Stimulated activated CD8-positive, alpha-beta memory T cell treated with anti-CD3 and anti-CD28 coated beads, Interleukin-15, amount 100 ng/mL, for 1 hour (primary cell): ENCODE data around the gene DIRAS3.
"Not testable (repeated sequence)": the region's sequence is repeated elsewhere in the genome, so short reads cannot be mapped to it uniquely, and the experiment has no call there.

Source experiments
- DNase-seq: peaks from one replicate; pipeline ENCODE4 v3.0.0-alpha.2; 2020; ENCODE audit warnings: low read depth

Gene DIRAS3

DNA sequence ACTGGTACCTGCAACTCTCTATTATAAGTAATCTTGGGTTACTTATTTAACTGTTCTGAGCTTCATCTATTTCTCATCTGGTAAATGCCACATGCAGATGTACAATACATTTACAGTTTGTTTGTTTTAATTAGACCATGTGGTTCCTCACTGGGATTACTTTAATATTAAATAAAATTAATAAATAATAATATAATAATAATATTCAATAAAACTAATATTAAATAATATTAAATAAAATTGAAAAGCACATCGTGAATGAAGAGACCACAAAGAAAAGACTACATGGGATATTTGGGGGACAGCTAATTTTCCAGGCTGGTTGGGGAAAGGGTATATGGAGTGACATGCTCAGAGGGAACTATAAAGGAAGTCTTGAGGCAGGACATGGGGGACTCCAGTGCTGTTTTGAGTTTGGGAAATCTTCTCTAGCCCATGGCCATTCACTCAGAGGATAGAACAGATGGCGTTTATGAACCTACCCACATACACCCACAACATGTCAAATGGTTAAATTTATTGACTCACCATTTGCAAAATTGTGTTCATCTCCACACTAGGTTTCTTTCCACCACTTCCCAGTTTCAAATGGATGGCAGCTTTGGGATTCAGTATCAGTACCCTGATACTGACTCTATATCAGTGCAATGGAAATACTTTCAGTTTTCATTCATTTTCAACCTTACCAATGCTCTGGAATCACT, 25.6 kb downstream of the DIRAS3 start:
- no peak for DNase-seq

GRCh38 chr1:68016381-68016780, 34.0 kb downstream of the DIRAS3 start:
- no peak for DNase-seq

DNA sequence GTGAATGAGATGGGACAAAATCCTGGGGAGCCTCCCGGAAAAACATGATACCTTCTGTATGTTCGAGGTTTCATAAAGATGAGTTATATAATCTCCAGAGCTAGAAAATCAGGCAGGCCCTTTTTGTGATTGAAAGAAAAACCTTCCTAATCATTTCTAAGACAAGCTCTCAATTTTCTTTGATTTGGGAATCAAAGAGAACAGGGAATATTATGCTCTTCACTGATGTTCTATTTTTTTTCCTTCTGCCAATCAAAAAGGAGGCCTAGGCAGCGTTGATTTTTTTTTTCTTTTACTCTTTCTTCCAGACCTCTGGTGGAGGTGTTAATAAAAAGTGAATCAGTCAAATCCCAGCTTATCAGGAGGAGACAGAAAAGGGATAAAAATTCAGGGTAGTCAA, 34.5 kb downstream of the DIRAS3 start:
- no peak for DNase-seq

DNA sequence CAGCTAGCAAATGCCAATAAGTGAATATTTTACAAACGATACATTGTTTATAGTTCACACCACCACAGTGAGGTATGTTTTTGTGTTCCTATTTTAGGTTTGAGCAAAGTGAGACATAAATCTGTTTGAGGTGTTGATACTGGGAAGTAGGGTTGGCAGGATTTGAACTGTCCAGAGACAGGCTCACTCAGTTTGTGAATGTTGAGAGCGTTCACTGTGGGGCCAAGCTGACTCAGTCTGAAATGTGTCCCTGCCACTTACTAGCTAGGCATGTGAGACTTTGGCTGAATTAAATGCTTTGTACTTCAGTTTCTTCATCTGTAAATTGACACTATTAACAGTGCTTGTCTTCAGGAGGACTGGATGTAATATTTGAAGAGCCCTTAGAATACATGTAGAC, 35.1 kb downstream of the DIRAS3 start:
- no peak for DNase-seq

DNA sequence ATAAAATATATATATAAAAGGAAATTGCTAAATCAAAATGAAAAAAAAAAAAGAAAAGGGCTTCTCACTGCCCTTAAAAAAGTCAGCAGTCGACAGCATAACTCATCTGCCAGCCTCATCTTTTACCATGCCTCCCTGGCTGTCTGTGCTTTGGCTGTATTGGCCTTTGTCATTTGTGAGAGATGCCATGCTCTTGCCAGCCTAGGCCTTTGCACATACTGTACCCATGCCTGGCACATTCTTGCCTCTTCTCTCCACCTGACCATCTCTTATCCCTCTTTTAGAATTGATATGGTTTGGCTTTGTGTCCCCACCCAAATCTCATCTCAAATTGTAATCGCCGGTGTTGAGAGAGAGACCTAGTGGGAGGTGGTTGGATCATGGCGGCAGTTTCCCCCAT, 37.1 kb downstream of the DIRAS3 start:
- no peak for DNase-seq

DNA sequence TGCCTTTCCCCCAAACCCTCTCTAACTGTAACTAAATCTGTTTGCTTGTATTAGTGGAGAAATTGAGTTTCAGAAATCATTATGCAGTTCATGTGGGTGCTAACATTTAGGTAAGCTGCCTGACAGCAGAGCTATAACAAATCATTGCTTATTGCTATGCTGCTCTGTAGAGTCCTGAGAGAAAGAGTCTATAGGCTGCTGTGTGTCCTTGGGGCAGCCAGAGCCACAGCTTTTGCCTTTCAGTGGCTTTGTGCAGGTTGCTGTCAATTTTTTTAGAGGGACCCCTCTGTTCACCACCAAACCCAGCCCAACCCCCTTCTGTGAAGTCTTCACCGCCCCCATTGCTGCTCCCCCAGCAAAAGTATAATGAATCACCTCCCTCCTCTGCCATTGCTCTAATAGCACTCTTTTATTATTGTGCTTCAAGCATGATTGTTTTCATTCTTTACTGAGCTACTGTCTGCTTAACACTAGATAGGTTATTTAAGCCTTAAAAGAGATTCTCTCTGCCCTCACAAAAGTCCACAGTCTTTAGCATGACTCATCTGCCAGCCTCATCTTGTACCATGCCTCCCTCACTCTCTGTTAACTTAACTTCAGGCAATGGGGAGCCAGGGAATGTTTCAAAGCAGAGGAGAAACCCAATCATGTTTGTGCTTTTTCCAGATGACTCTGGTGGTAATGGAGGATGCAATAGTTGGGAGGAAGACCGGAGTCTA, 38.6 kb downstream of the DIRAS3 start:
- no peak for DNase-seq

- no peak for DNase-seq
Observed at GRCh38 chr1:68010543-68010942, 39.9 kb downstream of the DIRAS3 start.

GRCh38 chr1:68010090-68010489, 40.3 kb downstream of the DIRAS3 start:
- no peak for DNase-seq

GRCh38 chr1:68003626-68004025, 46.8 kb downstream of the DIRAS3 start:
- not testable (repeated sequence) for DNase-seq

DNA sequence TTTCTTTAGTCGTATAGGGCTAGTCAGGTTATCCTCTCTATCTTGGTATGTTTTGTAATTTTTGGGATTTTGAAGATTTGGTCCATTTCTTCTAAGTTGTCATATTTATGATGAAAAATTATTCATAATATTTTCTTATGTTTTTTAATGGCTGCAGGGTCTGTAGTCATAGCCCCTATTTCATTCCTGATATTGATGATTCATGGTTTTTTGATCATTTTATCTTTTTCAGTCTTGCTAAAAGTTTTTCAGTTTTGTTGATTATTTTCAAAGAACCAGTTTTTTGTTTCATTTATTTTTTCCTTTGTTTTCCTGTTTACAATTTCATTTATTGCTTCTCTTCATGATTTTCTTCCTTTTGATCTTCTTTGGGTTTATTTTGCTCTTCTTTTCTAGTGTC, 50.2 kb downstream of the DIRAS3 start:
- no peak for DNase-seq

GRCh38 chr1:67997746-67998145, 52.7 kb downstream of the DIRAS3 start:
- no peak for DNase-seq
